ENCODE data around the gene TMC7.
"Not testable (repeated sequence)": the region's sequence is repeated elsewhere in the genome, so short reads cannot be mapped to it uniquely, and the experiment has no call there.

Gene TMC7

GRCh38 chr16:18983565-18984434 lies at the start of gene TMC7:
TMC7 (plus strand) TSS chr16:18983934; CDS start chr16:18984064, 130 bp downstream.
- peak; percentile 25 for DNase-seq

- no peak for DNase-seq
Measured at GRCh38 chr16:18936727-18937340, 46.9 kb upstream of the TMC7 start.

GRCh38 chr16:18937390-18937789 lies 46.3 kb upstream of the TMC7 start:
- no peak for DNase-seq

GRCh38 chr16:18938986-18939385 lies 44.7 kb upstream of the TMC7 start:
- no peak for DNase-seq

GRCh38 chr16:18941471-18941870 lies 42.3 kb upstream of the TMC7 start:
- DNase-seq = no peak

GRCh38 chr16:18942061-18942460 lies 41.7 kb upstream of the TMC7 start:
- DNase-seq = no peak

- DNase-seq = no peak
Measured at GRCh38 chr16:18943414-18943813, 40.3 kb upstream of the TMC7 start.

- DNase-seq = no peak
Measured at GRCh38 chr16:18945233-18945632, 38.5 kb upstream of the TMC7 start.

- DNase-seq = no peak
Measured at GRCh38 chr16:18948372-18949020, 35.2 kb upstream of the TMC7 start.

GRCh38 chr16:18950469-18951185 lies 33.1 kb upstream of the TMC7 start:
- DNase-seq = no peak

- no peak for DNase-seq
Measured at GRCh38 chr16:18953547-18953946, 30.2 kb upstream of the TMC7 start.

GRCh38 chr16:18955874-18956580 lies 27.7 kb upstream of the TMC7 start:
- not testable (repeated sequence) for DNase-seq

- DNase-seq = not testable (repeated sequence)
Measured at GRCh38 chr16:18956658-18957241, 27.0 kb upstream of the TMC7 start.

- no peak for DNase-seq
Measured at GRCh38 chr16:18958621-18959029, 25.1 kb upstream of the TMC7 start.

- DNase-seq = no peak
Measured at GRCh38 chr16:18959031-18959505, 24.7 kb upstream of the TMC7 start.

- DNase-seq = no peak
Measured at GRCh38 chr16:18965555-18965954, 18.2 kb upstream of the TMC7 start.

- DNase-seq = no peak
Measured at GRCh38 chr16:18966791-18967190, 16.9 kb upstream of the TMC7 start.

- DNase-seq = no peak
Measured at GRCh38 chr16:18969050-18969854, 14.5 kb upstream of the TMC7 start.

GRCh38 chr16:18969855-18970240 lies 13.9 kb upstream of the TMC7 start:
- no peak for DNase-seq

GRCh38 chr16:18975109-18975508 lies 8.6 kb upstream of the TMC7 start:
- DNase-seq = no peak

- no peak for DNase-seq
Measured at GRCh38 chr16:18979936-18980335, 3.8 kb upstream of the TMC7 start.
